ENCODE results near the gene RIPK3.
"Not testable (repeated sequence)": the region's sequence is repeated elsewhere in the genome, so short reads cannot be mapped to it uniquely, and the experiment has no call there.

RIPK3 gene

DNA sequence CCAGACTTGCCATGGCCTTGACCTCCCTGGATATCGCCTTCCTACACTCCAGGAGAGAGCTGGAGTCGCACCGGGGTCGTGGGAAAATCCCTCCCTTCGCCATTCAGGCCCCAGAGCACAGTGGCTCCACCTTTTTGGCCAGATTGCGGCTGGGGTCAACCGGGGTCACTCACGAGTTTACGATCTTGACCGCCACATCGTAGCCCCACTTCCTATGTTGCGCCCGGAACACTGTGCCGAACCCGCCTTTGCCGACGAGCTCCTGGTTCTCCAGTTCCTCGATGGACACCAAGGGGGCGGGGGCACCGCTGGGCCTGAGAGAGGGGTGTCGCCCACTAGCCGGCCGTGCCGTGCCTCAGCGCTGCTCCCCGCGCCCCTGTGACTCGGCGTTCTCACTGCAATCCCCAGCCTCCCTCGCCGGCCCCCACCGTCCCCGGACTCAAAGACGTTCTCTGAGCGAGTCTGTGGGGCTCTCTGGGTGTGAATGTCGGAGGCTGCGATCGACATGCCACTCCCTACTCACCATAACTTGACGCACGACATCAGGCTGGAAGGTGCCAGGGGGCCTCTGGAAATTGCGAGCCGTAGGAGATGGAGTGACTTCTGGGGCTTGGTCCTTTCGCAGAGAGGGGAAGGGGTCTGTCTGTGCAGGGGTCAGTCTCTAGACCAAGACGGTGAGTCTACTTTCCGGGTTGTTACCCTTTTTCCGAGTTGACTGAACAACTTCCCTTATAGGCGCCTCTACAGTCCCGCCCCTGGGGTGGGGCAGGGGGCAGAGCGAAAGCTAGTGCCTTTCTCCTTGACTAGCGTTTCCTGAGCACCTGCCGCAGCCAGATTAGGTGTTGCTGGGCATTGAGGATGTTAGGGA lies at the start of gene RIPK3:
TSS of gene RIPK3 (minus strand) at position 708 of the 868 bp plus-strand sequence. CDS start at position 543, 165 bp downstream.
- Histone ChIP-seq H3K9ac (ENCODE audit: low read depth, low read length) (no peak within 1 kb of the TSS), H3K4me1 (ENCODE audit: control insufficient read depth, insufficient read depth, low read length) (peaks cover 2% of the 10 kb centered on the region), H3K36me3 (ENCODE audit: control insufficient read depth, insufficient read depth, low read length) (no peaks in the 10 kb centered on the region), H3K9me3 (ENCODE audit: control insufficient read depth, insufficient read depth, low read length) (no peaks in the 10 kb centered on the region), H3K4me3 (ENCODE audit: low read depth, low read length) (peak within 1 kb of the TSS; percentile 69), H3K27me3 (ENCODE audit: control insufficient read depth, insufficient read depth, low read length) (peaks cover 83% of the 10 kb centered on the region)

DNA sequence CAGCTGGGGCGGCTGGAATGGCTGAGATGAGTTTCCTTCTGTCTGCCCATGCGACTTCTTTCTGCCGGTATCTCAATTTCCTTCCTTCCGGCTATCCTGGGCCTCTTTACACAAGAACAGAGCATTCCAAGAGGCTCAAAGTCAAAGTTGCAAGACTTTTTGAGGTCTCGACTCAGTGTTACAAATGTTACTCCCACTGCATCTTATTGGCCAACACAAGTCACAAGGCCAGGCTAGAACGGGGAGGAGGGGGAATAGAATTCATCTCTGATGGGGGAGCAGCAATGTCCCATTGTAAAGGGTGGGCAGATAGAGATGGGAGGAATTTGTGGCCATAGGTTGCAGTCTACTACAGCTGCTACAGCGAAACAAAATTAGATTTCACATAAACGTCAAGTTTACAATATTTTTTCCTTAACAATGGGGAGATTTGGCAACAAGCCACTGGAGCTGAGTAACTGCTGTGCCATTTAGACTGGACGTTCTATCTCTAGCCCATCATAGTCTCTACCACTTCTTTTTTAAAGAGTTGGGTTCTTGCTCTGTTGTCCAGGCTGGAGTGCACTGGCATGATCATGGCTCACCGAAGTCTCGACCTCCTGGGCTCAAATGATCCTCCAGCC lies 49.5 kb upstream of the RIPK3 start:
- H3K4me3 ChIP-seq (ENCODE audit: low read depth, low read length) = no peak overlapping the region
- H3K4me1 ChIP-seq (ENCODE audit: control insufficient read depth, insufficient read depth, low read length) = peaks cover 9% of the 10 kb centered on the region
- H3K9ac ChIP-seq (ENCODE audit: low read depth, low read length) = no peak overlapping the region
- no peaks in the 10 kb centered on the region for H3K36me3 ChIP-seq (ENCODE audit: control insufficient read depth, insufficient read depth, low read length)
- no peaks in the 10 kb centered on the region for H3K27me3 ChIP-seq (ENCODE audit: control insufficient read depth, insufficient read depth, low read length)
- H3K9me3 ChIP-seq (ENCODE audit: control insufficient read depth, insufficient read depth, low read length) = no peaks in the 10 kb centered on the region

DNA sequence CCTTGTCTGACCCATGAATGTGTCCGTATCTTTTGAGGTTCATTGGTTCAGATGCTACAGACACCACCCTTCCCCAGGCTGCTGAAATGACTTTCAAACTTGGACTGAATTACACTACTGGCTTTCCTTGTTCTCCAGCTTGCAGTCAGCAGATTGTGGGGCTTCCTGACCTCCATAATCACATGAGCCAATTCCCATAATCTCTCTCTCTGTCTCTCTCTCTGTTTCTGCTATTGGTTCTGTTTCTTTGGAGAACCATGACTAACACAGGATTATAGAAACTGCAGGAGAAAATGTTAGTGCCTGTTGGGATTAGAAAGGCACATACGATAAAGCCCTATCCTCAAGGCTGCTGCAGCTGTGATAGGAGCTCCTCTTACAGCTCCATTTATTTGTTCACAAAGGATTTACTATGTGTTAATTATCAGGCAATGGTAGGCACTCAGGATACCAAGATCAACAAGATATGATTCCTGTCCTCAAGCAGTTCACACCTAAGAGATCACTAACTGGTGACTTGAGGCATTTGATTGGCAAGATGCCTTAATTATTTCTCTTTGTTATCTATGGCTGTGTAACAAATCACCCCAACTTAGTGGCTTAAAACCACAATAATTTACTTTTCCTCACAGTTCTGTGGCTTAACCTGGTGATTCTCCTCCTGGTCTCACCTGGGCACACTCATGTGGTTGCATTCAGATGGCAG lies 48.8 kb upstream of the RIPK3 start:
- H3K9ac ChIP-seq (ENCODE audit: low read depth, low read length) = no peak overlapping the region
- no peak overlapping the region for H3K4me3 ChIP-seq (ENCODE audit: low read depth, low read length)
- H3K36me3 ChIP-seq (ENCODE audit: control insufficient read depth, insufficient read depth, low read length) = no peaks in the 10 kb centered on the region
- H3K4me1 ChIP-seq (ENCODE audit: control insufficient read depth, insufficient read depth, low read length) = peaks cover 9% of the 10 kb centered on the region
- H3K27me3 ChIP-seq (ENCODE audit: control insufficient read depth, insufficient read depth, low read length) = no peaks in the 10 kb centered on the region
- no peaks in the 10 kb centered on the region for H3K9me3 ChIP-seq (ENCODE audit: control insufficient read depth, insufficient read depth, low read length)

DNA sequence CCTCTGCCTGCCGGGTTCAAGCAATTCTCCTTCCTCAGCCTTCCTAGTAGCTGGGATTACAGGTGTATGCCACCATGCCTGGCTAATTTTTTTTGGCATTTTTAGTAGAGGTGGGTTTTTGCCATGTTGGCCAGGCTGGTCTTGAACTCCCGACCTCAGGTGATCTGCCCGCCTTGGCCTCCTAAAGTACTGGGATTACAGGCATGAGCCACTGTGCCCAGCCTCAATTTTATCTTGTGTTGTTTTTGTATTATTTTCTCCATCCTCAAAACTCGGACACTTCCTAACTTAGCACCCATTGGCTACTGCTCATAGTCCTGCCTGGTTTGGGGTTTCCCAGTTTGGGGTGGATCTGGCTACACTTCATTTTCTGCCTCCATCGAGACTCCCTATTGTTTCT lies 47.8 kb upstream of the RIPK3 start:
- H3K9ac ChIP-seq (ENCODE audit: low read depth, low read length); H3K9me3 ChIP-seq (ENCODE audit: control insufficient read depth, insufficient read depth, low read length); H3K4me1 ChIP-seq (ENCODE audit: control insufficient read depth, insufficient read depth, low read length); H3K36me3 ChIP-seq (ENCODE audit: control insufficient read depth, insufficient read depth, low read length); H3K4me3 ChIP-seq (ENCODE audit: low read depth, low read length); H3K27me3 ChIP-seq (ENCODE audit: control insufficient read depth, insufficient read depth, low read length): not testable (repeated sequence)

DNA sequence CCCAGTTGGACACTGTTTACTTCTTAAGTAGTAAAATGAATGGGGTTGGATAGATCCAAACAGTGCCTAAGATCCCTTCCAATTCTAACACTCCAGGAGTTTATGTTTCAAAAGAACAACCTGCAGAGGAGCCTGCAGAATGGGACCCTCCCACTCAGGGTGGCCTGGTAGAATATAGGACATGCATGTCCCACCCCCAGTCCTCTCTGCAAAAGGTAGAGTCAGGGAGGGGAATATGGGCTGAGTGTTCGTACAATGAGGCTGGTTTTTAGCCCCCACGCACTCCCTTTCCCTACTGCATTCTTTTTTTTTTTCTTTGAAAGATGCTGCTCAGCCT lies 47.2 kb upstream of the RIPK3 start:
- Histone ChIP-seq H3K4me1 (ENCODE audit: control insufficient read depth, insufficient read depth, low read length) (peaks cover under 1% of the 10 kb centered on the region), H3K27me3 (ENCODE audit: control insufficient read depth, insufficient read depth, low read length) (no peaks in the 10 kb centered on the region), H3K36me3 (ENCODE audit: control insufficient read depth, insufficient read depth, low read length) (no peaks in the 10 kb centered on the region), H3K9ac (ENCODE audit: low read depth, low read length) (no peak overlapping the region), H3K9me3 (ENCODE audit: control insufficient read depth, insufficient read depth, low read length) (no peaks in the 10 kb centered on the region), H3K4me3 (ENCODE audit: low read depth, low read length) (no peak overlapping the region)

DNA sequence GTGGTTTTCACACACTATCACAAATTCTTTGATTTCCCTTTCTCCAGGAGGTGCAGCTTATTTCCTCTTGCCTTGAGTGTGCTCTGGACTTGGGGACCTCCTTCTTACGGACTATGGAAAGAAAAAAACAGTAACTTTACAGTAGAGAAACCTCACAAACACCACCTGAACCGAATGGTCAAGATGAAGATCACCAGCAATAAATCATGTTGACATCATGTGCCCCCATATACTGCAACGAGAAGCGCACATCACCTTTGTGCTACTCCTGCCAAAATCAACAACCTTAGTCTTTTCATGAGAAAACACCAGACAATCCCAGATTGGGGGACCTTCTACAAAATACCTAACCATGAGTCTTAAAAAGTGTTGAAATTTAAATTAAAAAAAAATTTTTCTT lies 45.7 kb upstream of the RIPK3 start:
- no peaks in the 10 kb centered on the region for H3K9me3 ChIP-seq (ENCODE audit: control insufficient read depth, insufficient read depth, low read length)
- H3K4me3 ChIP-seq (ENCODE audit: low read depth, low read length) = no peak overlapping the region
- peaks cover 6% of the 10 kb centered on the region for H3K4me1 ChIP-seq (ENCODE audit: control insufficient read depth, insufficient read depth, low read length)

DNA sequence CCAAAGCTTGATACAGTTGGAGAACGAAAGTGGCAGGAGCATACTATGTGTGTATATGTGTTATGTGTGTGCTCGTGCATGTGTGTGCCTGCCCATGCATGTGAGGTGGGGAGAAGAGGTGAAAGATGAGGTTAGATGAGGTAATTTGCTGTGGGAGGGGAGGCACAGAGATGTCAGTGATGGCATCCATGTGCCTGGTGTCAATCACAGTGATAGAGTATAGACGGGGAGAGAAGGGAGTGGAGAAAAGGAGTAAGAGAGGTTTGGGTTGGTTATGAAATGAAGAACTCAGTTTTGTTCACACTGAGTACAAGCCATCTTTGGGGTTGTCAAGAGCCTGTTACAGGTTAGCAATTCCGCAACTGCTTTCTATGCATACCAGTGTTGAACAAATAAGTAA lies 44.4 kb upstream of the RIPK3 start:
- Histone ChIP-seq H3K27me3 (ENCODE audit: control insufficient read depth, insufficient read depth, low read length) (no peaks in the 10 kb centered on the region), H3K4me1 (ENCODE audit: control insufficient read depth, insufficient read depth, low read length) (peaks cover 7% of the 10 kb centered on the region), H3K4me3 (ENCODE audit: low read depth, low read length) (no peak overlapping the region), H3K9ac (ENCODE audit: low read depth, low read length) (no peak overlapping the region), H3K9me3 (ENCODE audit: control insufficient read depth, insufficient read depth, low read length) (no peaks in the 10 kb centered on the region), H3K36me3 (ENCODE audit: control insufficient read depth, insufficient read depth, low read length) (no peaks in the 10 kb centered on the region)

More for the DNA sequence above, 45.7 kb upstream of the RIPK3 start:
- H3K27me3 ChIP-seq (ENCODE audit: control insufficient read depth, insufficient read depth, low read length) = no peaks in the 10 kb centered on the region
- H3K9ac ChIP-seq (ENCODE audit: low read depth, low read length) = no peak overlapping the region
- no peaks in the 10 kb centered on the region for H3K36me3 ChIP-seq (ENCODE audit: control insufficient read depth, insufficient read depth, low read length)

DNA sequence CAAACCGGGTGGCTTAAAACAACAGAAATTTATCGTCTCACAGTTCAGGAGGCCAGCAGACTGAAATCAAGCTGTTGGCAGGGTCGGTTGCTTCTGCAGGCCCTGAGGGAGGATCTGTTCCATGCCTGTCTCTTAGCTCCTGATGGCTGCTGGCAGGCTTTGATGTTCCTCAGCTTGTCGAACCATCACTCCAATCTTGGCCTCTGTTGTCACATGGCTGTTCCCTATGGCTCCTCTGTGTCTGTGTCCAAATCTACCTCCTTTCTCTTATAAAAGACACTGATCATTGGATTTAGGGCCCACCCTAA lies 42.2 kb upstream of the RIPK3 start:
- Histone ChIP-seq H3K4me3 (ENCODE audit: low read depth, low read length) (no peak overlapping the region), H3K27me3 (ENCODE audit: control insufficient read depth, insufficient read depth, low read length) (no peaks in the 10 kb centered on the region), H3K9me3 (ENCODE audit: control insufficient read depth, insufficient read depth, low read length) (no peaks in the 10 kb centered on the region), H3K4me1 (ENCODE audit: control insufficient read depth, insufficient read depth, low read length) (peaks cover 10% of the 10 kb centered on the region), H3K9ac (ENCODE audit: low read depth, low read length) (no peak overlapping the region), H3K36me3 (ENCODE audit: control insufficient read depth, insufficient read depth, low read length) (no peaks in the 10 kb centered on the region)

DNA sequence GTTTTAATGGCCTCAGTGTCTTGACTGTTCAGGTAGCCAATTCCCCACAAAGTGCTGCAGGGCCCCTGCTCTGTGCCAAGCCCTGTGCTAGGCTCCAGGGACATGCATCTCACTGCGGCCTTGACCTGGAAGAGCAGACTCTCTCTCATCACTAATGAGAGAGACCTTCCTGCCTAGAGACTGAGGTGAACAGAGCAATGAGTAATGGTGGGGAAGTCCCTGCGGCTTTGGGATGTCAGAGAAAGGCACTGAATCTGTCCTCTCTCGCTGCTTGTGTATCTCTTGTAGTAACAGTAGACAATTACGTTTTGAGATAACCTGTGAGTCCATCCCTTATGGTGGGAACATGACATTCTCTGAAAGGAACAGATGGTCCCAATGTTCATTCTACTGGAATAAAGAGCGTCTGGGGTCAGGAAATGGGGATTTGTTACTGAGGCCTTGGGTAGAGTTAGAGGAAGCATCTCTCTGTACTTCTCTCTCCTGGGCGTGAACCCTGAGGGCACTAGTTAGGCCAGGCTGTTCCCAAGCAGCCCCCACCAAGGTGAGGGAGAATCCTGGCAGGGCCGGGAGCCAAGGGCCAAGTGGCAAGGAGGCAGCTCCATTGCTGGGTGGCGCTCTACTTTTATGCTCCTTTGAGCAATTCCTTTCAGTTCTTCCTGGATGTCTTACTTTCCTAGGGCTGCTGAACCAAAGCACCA lies 41.7 kb upstream of the RIPK3 start:
- Histone ChIP-seq H3K36me3 (ENCODE audit: control insufficient read depth, insufficient read depth, low read length) (no peaks in the 10 kb centered on the region), H3K9me3 (ENCODE audit: control insufficient read depth, insufficient read depth, low read length) (no peaks in the 10 kb centered on the region), H3K4me1 (ENCODE audit: control insufficient read depth, insufficient read depth, low read length) (peaks cover 14% of the 10 kb centered on the region), H3K27me3 (ENCODE audit: control insufficient read depth, insufficient read depth, low read length) (no peaks in the 10 kb centered on the region), H3K9ac (ENCODE audit: low read depth, low read length) (no peak overlapping the region), H3K4me3 (ENCODE audit: low read depth, low read length) (no peak overlapping the region)

DNA sequence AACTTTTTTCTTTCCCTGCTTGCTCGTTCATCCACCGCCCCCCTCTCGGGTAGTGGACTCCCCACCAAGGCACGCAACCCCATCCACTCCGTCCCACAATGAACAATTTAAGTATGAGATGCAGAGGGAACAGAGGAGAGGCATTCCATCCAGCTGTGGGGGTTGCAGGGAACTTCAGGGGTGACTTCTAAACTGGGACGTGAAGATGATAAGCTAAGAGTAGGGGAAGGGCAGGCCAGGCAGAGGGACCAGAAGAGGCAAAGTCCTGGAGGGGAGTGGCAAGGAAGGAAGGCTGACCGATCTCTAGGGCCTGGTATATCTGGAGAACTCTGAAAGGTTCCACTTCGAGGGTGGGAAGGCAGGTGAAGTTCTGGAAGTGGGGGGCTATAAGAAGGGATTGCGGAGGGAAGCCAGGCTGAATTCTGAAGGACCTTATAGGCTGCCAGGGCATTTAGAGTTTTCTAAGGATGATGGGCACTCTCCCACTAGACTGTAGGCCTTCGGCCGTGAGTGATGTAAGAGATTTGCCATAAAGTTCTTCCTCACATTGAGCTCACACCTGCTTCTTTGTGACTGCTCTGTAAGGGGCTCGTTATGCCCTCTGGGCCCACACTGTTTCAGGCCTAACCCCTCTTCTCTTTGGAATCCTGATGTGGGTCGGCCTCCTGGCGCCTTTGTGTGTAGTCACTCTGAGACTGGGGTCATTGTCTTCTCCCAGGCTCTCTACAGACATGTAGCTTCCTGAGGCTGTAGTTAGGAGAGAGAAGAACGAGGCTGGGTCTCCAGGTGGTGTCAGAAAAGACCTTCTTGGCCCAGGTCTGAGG lies 40.3 kb upstream of the RIPK3 start:
- Histone ChIP-seq H3K4me1 (ENCODE audit: control insufficient read depth, insufficient read depth, low read length) (peaks cover 14% of the 10 kb centered on the region), H3K9me3 (ENCODE audit: control insufficient read depth, insufficient read depth, low read length) (no peaks in the 10 kb centered on the region), H3K36me3 (ENCODE audit: control insufficient read depth, insufficient read depth, low read length) (no peaks in the 10 kb centered on the region), H3K9ac (ENCODE audit: low read depth, low read length) (no peak overlapping the region), H3K27me3 (ENCODE audit: control insufficient read depth, insufficient read depth, low read length) (no peaks in the 10 kb centered on the region), H3K4me3 (ENCODE audit: low read depth, low read length) (no peak overlapping the region)

Data from iPS-15b (cell line).